WI38 (cell line): ENCODE results near the gene GALNT13.

ENCODE experiments used
- H3K4me3 ChIP-seq: 2 replicates; pipeline ENCODE4 v1.5.1; 2011; ENCODE audit warnings: low read depth, mild to moderate bottlenecking, control low read depth, low read length
- CTCF ChIP-seq: IDR thresholded peaks from 2 replicates; pipeline ENCODE4 v1.5.1; 2012; ENCODE audit warnings: low read depth, mild to moderate bottlenecking, control low read depth, low read length

The GALNT13 gene

DNA sequence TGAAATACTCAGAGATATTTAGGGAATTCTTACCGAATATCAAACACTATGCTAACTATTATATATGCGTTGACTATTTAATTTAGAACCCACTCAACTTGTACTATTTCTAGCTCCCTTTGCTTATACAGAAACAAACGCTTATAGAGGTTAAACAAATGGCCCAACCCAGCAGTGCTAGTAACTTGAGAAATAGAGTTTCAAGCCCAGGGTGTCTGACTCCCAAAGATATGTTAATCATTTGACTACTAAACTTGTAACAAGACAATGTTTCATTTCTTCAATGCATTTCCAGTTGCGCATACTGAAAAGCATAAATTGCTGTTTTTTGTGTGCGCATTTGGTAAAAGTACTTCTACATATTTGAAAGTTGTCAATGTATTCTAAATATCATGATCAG is 310.3 kb downstream of the GALNT13 start:
- no peak overlapping the region for H3K4me3 ChIP-seq
- TF ChIP-seq CTCF: no peak

GRCh38 chr2:154187948-154188347 is 316.2 kb downstream of the GALNT13 start:
- no peak for TF ChIP-seq CTCF
- H3K4me3 ChIP-seq: no peak overlapping the region

DNA sequence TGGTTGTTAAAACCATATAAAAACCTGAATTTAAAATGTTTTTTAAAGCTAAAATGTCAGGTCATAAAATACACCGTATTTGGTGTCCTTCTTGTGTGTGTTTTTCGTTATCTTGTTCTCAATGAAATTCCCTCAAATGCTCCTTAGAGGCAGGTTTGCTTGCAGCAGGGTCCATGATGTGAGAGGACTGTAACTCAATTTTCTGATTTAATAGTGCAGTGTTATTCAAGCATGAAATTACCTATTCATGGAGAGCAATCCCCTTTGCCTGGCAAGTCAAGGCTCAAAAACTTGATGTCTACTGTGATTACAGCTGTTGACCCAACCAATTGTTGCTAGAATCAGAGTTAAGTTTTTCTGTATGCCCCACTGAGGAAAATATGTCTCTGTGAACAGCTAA is 318.2 kb downstream of the GALNT13 start:
- H3K4me3 ChIP-seq: no peak overlapping the region
- TF ChIP-seq CTCF: no peak

- no peak for TF ChIP-seq CTCF
- no peak overlapping the region for H3K4me3 ChIP-seq
These were observed 321.5 kb downstream of the GALNT13 start for GRCh38 chr2:154193246-154193645.

DNA sequence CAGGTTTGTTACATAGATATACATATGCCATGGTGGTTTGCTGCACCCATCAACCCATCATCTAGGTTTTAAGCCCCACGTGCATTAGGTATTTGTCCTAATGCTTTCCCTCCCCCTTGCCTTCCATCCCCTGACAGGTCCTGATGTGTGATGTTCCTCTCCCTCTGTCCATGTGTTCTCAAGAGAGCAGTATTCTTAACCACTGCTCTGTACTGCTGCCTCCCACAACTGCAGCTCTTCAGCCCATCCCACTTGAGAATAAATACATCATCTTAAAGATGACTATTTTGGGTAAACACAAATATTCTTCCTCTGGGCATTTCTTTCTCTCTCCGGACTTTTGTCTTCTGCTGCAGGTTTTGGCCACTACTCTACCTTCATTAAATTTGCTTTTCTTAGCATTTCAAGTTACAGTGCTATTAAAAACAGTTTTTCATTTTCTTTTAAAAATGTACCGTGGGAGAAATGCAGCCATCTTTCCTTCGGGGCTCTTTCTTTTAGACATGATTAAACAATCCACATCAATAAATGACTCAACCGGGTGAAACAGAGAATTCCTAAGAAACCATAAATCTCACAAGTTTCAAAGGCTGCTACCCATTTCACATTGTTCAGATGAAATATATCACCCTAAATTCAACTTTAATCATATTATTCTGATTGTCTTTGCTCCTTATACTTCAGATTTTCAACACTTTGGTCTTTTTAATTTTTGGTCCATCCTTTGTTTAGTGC is 323.4 kb downstream of the GALNT13 start:
- TF ChIP-seq CTCF: no peak
- H3K4me3 ChIP-seq: no peak overlapping the region

- H3K4me3 ChIP-seq: no peak overlapping the region
- TF ChIP-seq CTCF: no peak
These were observed 324.0 kb downstream of the GALNT13 start for GRCh38 chr2:154195644-154196195.

GRCh38 chr2:154198866-154199265 is 327.1 kb downstream of the GALNT13 start:
- TF ChIP-seq CTCF: no peak
- H3K4me3 ChIP-seq: no peak overlapping the region
